Measurements from ENCODE around the gene ZNF831. TPM values are rescaled to one million over a fixed set of nuclear protein-coding genes. Genes with fewer than 3 reads are reported as not detected.

ZNF831 gene
- total RNA-seq, 1 donor from 2014 or later = not detected

GRCh38 chr20:59177266-59178250 is 13.9 kb downstream of the ZNF831 start:
- DNase-seq (ENCODE audit: low read depth, low spot score) = no peak
- no peak for TF ChIP-seq CTCF (conservative IDR thresholded peaks at IDR 0.05)
- Mint-ChIP-seq H3K27ac (ENCODE audit: unreplicated experiment) (no peak overlapping the region), H3K27me3 (ENCODE audit: low read depth) (no peaks in the 10 kb centered on the region), H3K4me1 (no peaks in the 10 kb centered on the region), H3K9me3 (peaks cover 8% of the 10 kb centered on the region), H3K36me3 (ENCODE audit: low read depth) (no peaks in the 10 kb centered on the region), H3K4me3 (no peak overlapping the region)

DNA sequence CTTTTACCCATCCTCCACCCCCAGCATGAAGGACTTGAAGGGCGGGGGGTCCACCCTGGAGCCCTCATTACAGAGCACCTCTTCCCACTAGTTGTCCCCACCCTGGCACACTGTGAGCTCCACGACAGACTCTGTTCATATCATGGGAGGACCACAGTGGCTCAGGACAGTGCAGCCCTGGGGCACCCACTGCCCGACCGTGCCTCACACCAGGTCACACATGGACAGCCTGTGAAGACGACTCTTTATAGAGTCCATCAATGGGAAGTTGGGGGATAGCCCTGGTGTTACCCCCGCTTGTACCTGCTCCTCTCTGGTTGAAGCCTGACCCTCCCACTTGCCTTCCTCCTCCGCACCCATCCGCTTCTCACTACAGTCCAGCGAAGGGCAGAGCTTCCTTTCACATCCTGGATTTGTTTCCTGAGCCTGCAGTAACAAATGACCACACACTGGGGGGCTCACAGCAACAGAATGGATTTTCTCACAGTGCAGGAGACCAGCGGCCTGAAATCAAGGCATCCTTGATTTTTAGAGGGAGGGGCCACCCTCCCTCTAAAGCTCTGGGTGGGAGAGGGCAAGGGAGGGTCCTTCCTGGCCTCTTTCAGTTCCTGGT is 15.5 kb downstream of the ZNF831 start:
- TF ChIP-seq CTCF (conservative IDR thresholded peaks at IDR 0.05) = no peak
- DNase-seq (ENCODE audit: low read depth, low spot score) = no peak
- peaks cover 8% of the 10 kb centered on the region for H3K9me3 Mint-ChIP-seq

GRCh38 chr20:59179988-59180387 is 16.4 kb downstream of the ZNF831 start:
- no peak for TF ChIP-seq CTCF (conservative IDR thresholded peaks at IDR 0.05)
- peaks cover 8% of the 10 kb centered on the region for H3K9me3 Mint-ChIP-seq
- H3K36me3 Mint-ChIP-seq (ENCODE audit: low read depth) = no peaks in the 10 kb centered on the region
- H3K27ac Mint-ChIP-seq (ENCODE audit: unreplicated experiment) = no peak overlapping the region
- H3K27me3 Mint-ChIP-seq (ENCODE audit: low read depth) = no peaks in the 10 kb centered on the region
- H3K4me1 Mint-ChIP-seq = peaks cover 7% of the 10 kb centered on the region
- H3K4me3 Mint-ChIP-seq = no peak overlapping the region
- DNase-seq (ENCODE audit: low read depth, low spot score) = no peak

More for the DNA sequence above, 15.5 kb downstream of the ZNF831 start:
- Mint-ChIP-seq H3K4me3 (no peak overlapping the region), H3K4me1 (peaks cover 5% of the 10 kb centered on the region), H3K36me3 (ENCODE audit: low read depth) (no peaks in the 10 kb centered on the region), H3K27me3 (ENCODE audit: low read depth) (no peaks in the 10 kb centered on the region), H3K27ac (ENCODE audit: unreplicated experiment) (peak overlapping the region; percentile 4)

DNA sequence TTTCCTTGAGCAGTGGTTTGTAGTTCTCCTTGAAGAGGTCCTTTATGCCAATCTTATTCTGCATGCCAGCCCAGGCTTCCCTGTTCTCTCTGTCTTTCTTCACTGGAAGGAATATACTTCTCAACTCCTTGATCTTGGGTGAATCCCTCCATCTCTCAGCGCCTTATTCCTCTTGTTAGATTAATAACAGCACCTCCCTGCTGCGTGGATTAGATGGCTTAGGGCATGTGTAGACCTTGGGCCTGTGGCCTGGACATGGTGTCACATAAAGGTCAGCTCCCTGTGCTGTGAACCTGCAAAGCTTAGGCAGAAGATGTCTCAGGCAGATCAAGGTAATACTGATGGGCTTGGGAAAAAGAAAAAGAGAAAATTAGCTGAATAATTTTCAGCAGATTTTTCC is 18.3 kb downstream of the ZNF831 start:
- no peak overlapping the region for H3K4me3 Mint-ChIP-seq
- H3K27ac Mint-ChIP-seq (ENCODE audit: unreplicated experiment) = no peak overlapping the region
- no peak for DNase-seq (ENCODE audit: low read depth, low spot score)
- H3K27me3 Mint-ChIP-seq (ENCODE audit: low read depth) = peaks cover 2% of the 10 kb centered on the region
- H3K36me3 Mint-ChIP-seq (ENCODE audit: low read depth) = no peaks in the 10 kb centered on the region
- H3K9me3 Mint-ChIP-seq = peaks cover 8% of the 10 kb centered on the region
- no peak for TF ChIP-seq CTCF (conservative IDR thresholded peaks at IDR 0.05)
- peaks cover 7% of the 10 kb centered on the region for H3K4me1 Mint-ChIP-seq

DNA sequence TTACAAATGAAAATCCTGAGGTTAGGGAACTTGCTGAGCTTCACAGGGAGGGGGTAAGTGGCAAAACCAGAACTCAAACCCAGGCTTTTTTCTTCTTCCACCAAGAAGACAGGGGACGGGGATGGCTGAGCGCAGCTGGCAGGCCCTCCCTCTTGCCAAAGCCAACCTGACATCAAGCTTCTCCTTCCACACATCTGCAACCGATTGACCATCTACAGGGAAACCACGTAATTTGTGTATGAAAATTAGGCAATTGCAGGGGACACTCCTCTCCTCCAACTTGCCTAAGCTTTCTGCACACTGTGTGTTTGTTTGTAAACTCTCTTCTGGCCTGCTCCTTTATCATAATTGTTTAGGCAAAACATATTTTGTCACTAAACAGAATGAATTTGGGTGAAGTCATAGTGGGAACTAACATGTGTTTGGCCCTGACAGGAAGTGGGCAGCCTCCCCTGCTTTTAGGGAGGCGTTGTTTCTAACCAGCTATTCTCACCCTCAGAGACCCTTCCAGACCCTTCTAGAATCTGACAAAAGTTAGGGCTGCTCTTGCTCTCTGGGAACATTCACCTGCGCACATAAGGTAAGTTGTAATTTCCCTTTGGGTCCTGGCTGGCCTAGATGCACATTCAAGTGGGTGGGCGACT is 18.9 kb downstream of the ZNF831 start:
- Mint-ChIP-seq H3K4me1 (peaks cover 7% of the 10 kb centered on the region), H3K4me3 (no peak overlapping the region), H3K27ac (ENCODE audit: unreplicated experiment) (no peak overlapping the region), H3K9me3 (peaks cover 8% of the 10 kb centered on the region), H3K27me3 (ENCODE audit: low read depth) (peaks cover 2% of the 10 kb centered on the region), H3K36me3 (ENCODE audit: low read depth) (no peaks in the 10 kb centered on the region)
- no peak for TF ChIP-seq CTCF (conservative IDR thresholded peaks at IDR 0.05)
- no peak for DNase-seq (ENCODE audit: low read depth, low spot score)
